H1 (cell line): ENCODE measurements around the gene MOK. TPM values are rescaled to one million over a fixed set of nuclear protein-coding genes. Genes with fewer than 3 reads are reported as not detected.

Experiments
- CBX8 ChIP-seq: fragments of 300-800, 300-1000 bp; sonication (generic); IDR thresholded peaks from 2 replicates; pipeline ENCODE4 v1.7.1; 2016; ENCODE audit warnings: low read depth, low read length, borderline replicate concordance
- FOSL1 ChIP-seq: IDR thresholded peaks from 2 replicates; pipeline ENCODE4 v1.6.1; 2011; ENCODE audit warnings: mild to moderate bottlenecking, low read depth, low read length, moderate library complexity; ENCODE audit not compliant: insufficient read depth
- HDAC2 ChIP-seq, 2 experiments: fragments of 300-600 bp in 1 of 2; sonication (generic) in 1 of 2; IDR thresholded peaks; 2 replicates each; pipeline ENCODE4 v1.6.1; 2011 to 2012; ENCODE audit warnings: low read depth in 2 of 2, low read length in 2 of 2, mild to moderate bottlenecking in 2 of 2, moderate library complexity in 2 of 2, borderline replicate concordance in 1 of 2, inconsistent platforms in 1 of 2
- POLR2AphosphoS5 ChIP-seq: IDR thresholded peaks from 2 replicates; pipeline ENCODE4 v1.6.1; 2011; ENCODE audit warnings: low read depth, low read length
- RAD21 ChIP-seq, 2 experiments: IDR thresholded peaks in 1 of 2; conservative IDR thresholded peaks in 1 of 2; 2 replicates each; pipeline ENCODE4 v1.6.1; 2011; ENCODE audit warnings: low read depth in 2 of 2, low read length in 2 of 2, improper control_type of control experiment in 1 of 2, inconsistent platforms in 1 of 2, mild to moderate bottlenecking in 1 of 2, moderate library complexity in 1 of 2
- RBBP5 ChIP-seq: IDR thresholded peaks from 2 replicates; pipeline ENCODE4 v1.7.1; 2012; ENCODE audit warnings: low read depth, mild to moderate bottlenecking, inconsistent platforms, low read length, moderate library complexity, borderline replicate concordance
- RNF2 ChIP-seq: fragments of 200-900, 300-1000 bp; sonication (generic); IDR thresholded peaks from 2 replicates; pipeline ENCODE4 v1.7.1; 2016; ENCODE audit warnings: borderline replicate concordance, low read depth, mild to moderate bottlenecking, antibody characterized with exemption, low read length; ENCODE audit not compliant: poor library complexity, severe bottlenecking; ENCODE audit errors: missing control alignments
- SAP30 ChIP-seq: fragments of 300-600 bp; sonication (generic); IDR thresholded peaks from 2 replicates; pipeline ENCODE4 v1.7.1; 2012; ENCODE audit warnings: low read length, moderate library complexity, mild to moderate bottlenecking, inconsistent platforms; ENCODE audit not compliant: insufficient read depth, insufficient replicate concordance
- polyA plus RNA-seq, 7 experiments: library from polyadenylated mRNA; depleted of rRNA in 3 of 7; stranded (reverse) in 5 of 7; unstranded in 2 of 7; fragments of >200 nt in 5 of 7; fragments of 200-250 nt in 2 of 7; gene quantifications; 1 replicate in 5 of 7; 2 replicates in 1 of 7; 4 replicates in 1 of 7; pipeline versions ENCODE4 v1.2.1 to v1.2.3, GENCODE V29; 2011 to 2013; ENCODE audit warnings: missing spikeins in 2 of 7, mixed read lengths in 2 of 7
- total RNA-seq: library from RNA; stranded (reverse); fragmentation: NEBNext Ultra II Directional; extraction: Animal tissue kit (Norgen Biotek cat#: 25700); gene quantifications from 2 replicates; pipeline ENCODE4 v1.2.1, GENCODE V29; 2021

The MOK gene
- total and polyA plus RNA-seq, 2 of the 8 experiments (the other 6 are each of a cell fraction or from before 2014, with no cell fraction given) = 2.1 to 2.5 TPM

GRCh38 chr14:102234331-102235264, 70.4 kb downstream of the MOK start (continued):
- TF ChIP-seq SAP30 = no peak
- TF ChIP-seq RBBP5 = no peak
- no peak for TF ChIP-seq POLR2AphosphoS5
- no peak for TF ChIP-seq HDAC2 (IDR thresholded peaks at IDR 0.05; ENCODE audit: borderline replicate concordance in 1 of 2, low read depth in 2 of 2, low read length in 2 of 2)
- TF ChIP-seq CBX8 = no peak
- TF ChIP-seq RNF2 = no peak
- no peak for TF ChIP-seq RAD21 (IDR thresholded peaks at IDR 0.05 in 1 of 2, conservative IDR thresholded peaks at IDR 0.05 in 1 of 2; ENCODE audit: low read depth in 2 of 2, low read length in 2 of 2)
- TF ChIP-seq FOSL1 = no peak
